ENCODE results near the gene TGFBI. TPM values are rescaled to one million over a fixed set of nuclear protein-coding genes. Genes with fewer than 3 reads are reported as not detected.

TGFBI gene
- total RNA-seq, 1 experiment from 2014 or later: 115 TPM

GRCh38 chr5:136030252-136030651 lies 1.5 kb downstream of the TGFBI start:
- TF ChIP-seq EZH2 (IDR thresholded peaks at IDR 0.05; ENCODE audit: borderline replicate concordance, low read depth, low read length, poor library complexity, severe bottlenecking): no peak
- TF ChIP-seq, protein P1, sequence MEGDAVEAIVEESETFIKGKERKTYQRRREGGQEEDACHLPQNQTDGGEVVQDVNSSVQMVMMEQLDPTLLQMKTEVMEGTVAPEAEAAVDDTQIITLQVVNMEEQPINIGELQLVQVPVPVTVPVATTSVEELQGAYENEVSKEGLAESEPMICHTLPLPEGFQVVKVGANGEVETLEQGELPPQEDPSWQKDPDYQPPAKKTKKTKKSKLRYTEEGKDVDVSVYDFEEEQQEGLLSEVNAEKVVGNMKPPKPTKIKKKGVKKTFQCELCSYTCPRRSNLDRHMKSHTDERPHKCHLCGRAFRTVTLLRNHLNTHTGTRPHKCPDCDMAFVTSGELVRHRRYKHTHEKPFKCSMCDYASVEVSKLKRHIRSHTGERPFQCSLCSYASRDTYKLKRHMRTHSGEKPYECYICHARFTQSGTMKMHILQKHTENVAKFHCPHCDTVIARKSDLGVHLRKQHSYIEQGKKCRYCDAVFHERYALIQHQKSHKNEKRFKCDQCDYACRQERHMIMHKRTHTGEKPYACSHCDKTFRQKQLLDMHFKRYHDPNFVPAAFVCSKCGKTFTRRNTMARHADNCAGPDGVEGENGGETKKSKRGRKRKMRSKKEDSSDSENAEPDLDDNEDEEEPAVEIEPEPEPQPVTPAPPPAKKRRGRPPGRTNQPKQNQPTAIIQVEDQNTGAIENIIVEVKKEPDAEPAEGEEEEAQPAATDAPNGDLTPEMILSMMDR (conservative IDR thresholded peaks at IDR 0.05; ENCODE audit: low read depth, low read length): no peak
- no peak overlapping the region for H3K27ac ChIP-seq (ENCODE audit: low read depth, low read length, poor library complexity, severe bottlenecking)
- no peak overlapping the region for H3K4me3 ChIP-seq (ENCODE audit: low read depth, low read length, poor library complexity, severe bottlenecking)
- no TSS peak for BruUV-seq (replicated peaks)
- CTCF ChIA-PET: interaction anchor here (1.0 kb wide), 1 partner anchor 17 kb away, joined by 3 read pairs; no protein-coding TSS in a partner anchor
- H3K4me1 ChIP-seq (ENCODE audit: insufficient read depth, low read length, poor library complexity, severe bottlenecking): peaks cover 65% of the 10 kb centered on the region
- POLR2A ChIA-PET (ENCODE audit: low non-redundant PET): no interaction called here
- intact Hi-C loops (cut with micrococcal nuclease; ENCODE audit: unreplicated experiment): no loop called here
- DNase-seq (ENCODE audit: low spot score): no peak
- H3K36me3 ChIP-seq (ENCODE audit: insufficient read depth, low read length, poor library complexity, severe bottlenecking): no peaks in the 10 kb centered on the region
- H3K27me3 ChIP-seq (replicated peaks; ENCODE audit: insufficient read depth, low read depth, low read length, poor library complexity): no peaks in the 10 kb centered on the region
- H3K9me3 ChIP-seq (ENCODE audit: low read depth, low read length, poor library complexity, severe bottlenecking): no peaks in the 10 kb centered on the region

DNA sequence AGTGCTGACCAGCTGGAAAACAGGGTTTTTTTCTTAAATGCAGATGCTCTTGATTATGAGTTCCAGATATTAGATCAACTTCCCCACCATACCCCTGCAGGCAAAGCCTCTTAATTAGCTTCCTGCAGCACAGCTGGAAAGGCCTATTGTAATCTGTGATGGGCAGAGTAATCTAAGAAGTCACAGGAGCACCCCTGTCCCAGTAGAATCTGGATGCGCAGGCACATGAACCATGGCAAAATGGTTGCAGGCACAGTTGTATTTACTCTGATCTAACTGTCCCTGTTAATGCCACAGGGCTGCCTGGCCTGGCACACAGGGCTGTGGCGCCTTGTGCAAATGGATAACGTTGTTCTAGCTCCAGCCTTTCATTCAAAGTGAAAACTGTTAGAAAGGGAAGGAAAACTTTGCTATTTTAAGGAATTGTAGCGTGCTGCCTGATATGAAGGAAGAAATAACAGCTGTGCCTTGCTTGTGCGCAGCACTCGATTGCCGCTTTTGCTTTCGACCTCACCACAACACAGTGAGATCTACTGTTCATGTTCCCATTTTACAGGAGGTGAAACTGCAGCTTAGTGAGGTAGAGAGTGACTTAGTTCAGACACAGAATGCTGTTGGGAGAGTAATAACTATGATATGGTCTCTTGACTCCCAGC lies 2.3 kb downstream of the TGFBI start:
- TF ChIP-seq, protein P1 (conservative IDR thresholded peaks at IDR 0.05; ENCODE audit: low read depth, low read length): no peak
- TF ChIP-seq EZH2 (IDR thresholded peaks at IDR 0.05; ENCODE audit: borderline replicate concordance, low read depth, low read length, poor library complexity, severe bottlenecking): no peak
- Histone ChIP-seq H3K36me3 (ENCODE audit: insufficient read depth, low read length, poor library complexity, severe bottlenecking) (no peaks in the 10 kb centered on the region), H3K4me1 (ENCODE audit: insufficient read depth, low read length, poor library complexity, severe bottlenecking) (peaks cover 73% of the 10 kb centered on the region), H3K27me3 (replicated peaks; ENCODE audit: insufficient read depth, low read depth, low read length, poor library complexity) (no peaks in the 10 kb centered on the region), H3K27ac (ENCODE audit: low read depth, low read length, poor library complexity, severe bottlenecking) (peak overlapping the region; percentile 63), H3K9me3 (ENCODE audit: low read depth, low read length, poor library complexity, severe bottlenecking) (no peaks in the 10 kb centered on the region), H3K4me3 (ENCODE audit: low read depth, low read length, poor library complexity, severe bottlenecking) (no peak overlapping the region)
- BruUV-seq (replicated peaks): no TSS peak
- POLR2A ChIA-PET (ENCODE audit: low non-redundant PET): no interaction called here
- CTCF ChIA-PET: interaction anchor here (1.0 kb wide), 1 partner anchor 18 kb away, joined by 3 read pairs; no protein-coding TSS in a partner anchor
- peak; percentile 91 for DNase-seq (ENCODE audit: low spot score)
- intact Hi-C loops (cut with micrococcal nuclease; ENCODE audit: unreplicated experiment): no loop called here

GRCh38 chr5:136031711-136032110 lies 2.9 kb downstream of the TGFBI start:
- ChIA-PET CTCF (no interaction called here), POLR2A (ENCODE audit: low non-redundant PET) (no interaction called here)
- peaks cover 79% of the 10 kb centered on the region for H3K4me1 ChIP-seq (ENCODE audit: insufficient read depth, low read length, poor library complexity, severe bottlenecking)
- intact Hi-C loops (cut with micrococcal nuclease; ENCODE audit: unreplicated experiment): no loop called here
- no peaks in the 10 kb centered on the region for H3K36me3 ChIP-seq (ENCODE audit: insufficient read depth, low read length, poor library complexity, severe bottlenecking)
- no peak for TF ChIP-seq EZH2 (IDR thresholded peaks at IDR 0.05; ENCODE audit: borderline replicate concordance, low read depth, low read length, poor library complexity, severe bottlenecking)
- TF ChIP-seq, protein P1 (conservative IDR thresholded peaks at IDR 0.05; ENCODE audit: low read depth, low read length): no peak
- no peak overlapping the region for H3K4me3 ChIP-seq (ENCODE audit: low read depth, low read length, poor library complexity, severe bottlenecking)
- no TSS peak for BruUV-seq (replicated peaks)
- no peaks in the 10 kb centered on the region for H3K27me3 ChIP-seq (replicated peaks; ENCODE audit: insufficient read depth, low read depth, low read length, poor library complexity)
- H3K27ac ChIP-seq (ENCODE audit: low read depth, low read length, poor library complexity, severe bottlenecking): peak overlapping the region; percentile 63
- no peaks in the 10 kb centered on the region for H3K9me3 ChIP-seq (ENCODE audit: low read depth, low read length, poor library complexity, severe bottlenecking)
- DNase-seq (ENCODE audit: low spot score): peak; percentile 79
